Esophagus squamous epithelium (tissue), 4 donors: ENCODE measurements around the gene TSGA10.
"Not testable (repeated sequence)": the region's sequence is repeated elsewhere in the genome, so short reads cannot be mapped to it uniquely, and the experiment has no call there.

Source experiments
- POLR2A ChIP-seq, 4 donors: fragments of 450-650 bp; IDR thresholded peaks; one replicate each; pipeline ENCODE4 v1.6.1; 2017; ENCODE audit warnings: antibody characterized with exemption in 4 of 4, mild to moderate bottlenecking in 4 of 4, moderate library complexity in 3 of 4
- TF ChIP-seq, protein P1 (sequence below), 6 experiments: fragments of 450-650 bp in 4 of 6; fragments of 200-600 bp in 2 of 6; sonication (generic) in 2 of 6; IDR thresholded peaks; one replicate each; pipeline ENCODE4 v1.5.1; 2016 to 2019; ENCODE audit warnings: antibody characterized with exemption in 6 of 6, mild to moderate bottlenecking in 4 of 6, moderate library complexity in 4 of 6

DNA sequence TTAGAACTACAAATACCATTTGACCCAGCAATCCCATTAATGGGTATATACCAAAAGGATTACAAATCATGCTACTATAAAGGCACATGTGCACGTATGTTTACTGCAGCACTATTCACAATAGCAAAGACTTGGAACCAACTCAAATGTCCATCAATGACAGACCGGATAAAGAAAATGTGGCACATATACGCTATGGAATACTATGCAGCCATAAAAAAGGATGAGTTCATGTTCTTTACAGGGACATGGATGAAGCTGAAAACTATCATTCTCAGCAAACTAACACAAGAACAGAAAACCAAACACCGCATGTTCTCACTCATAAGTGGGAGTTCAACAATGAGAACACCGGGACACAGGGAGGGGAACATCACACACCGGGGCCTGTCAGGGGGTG, 105.6 kb downstream of the TSGA10 start:
- TF ChIP-seq, protein P1, sequence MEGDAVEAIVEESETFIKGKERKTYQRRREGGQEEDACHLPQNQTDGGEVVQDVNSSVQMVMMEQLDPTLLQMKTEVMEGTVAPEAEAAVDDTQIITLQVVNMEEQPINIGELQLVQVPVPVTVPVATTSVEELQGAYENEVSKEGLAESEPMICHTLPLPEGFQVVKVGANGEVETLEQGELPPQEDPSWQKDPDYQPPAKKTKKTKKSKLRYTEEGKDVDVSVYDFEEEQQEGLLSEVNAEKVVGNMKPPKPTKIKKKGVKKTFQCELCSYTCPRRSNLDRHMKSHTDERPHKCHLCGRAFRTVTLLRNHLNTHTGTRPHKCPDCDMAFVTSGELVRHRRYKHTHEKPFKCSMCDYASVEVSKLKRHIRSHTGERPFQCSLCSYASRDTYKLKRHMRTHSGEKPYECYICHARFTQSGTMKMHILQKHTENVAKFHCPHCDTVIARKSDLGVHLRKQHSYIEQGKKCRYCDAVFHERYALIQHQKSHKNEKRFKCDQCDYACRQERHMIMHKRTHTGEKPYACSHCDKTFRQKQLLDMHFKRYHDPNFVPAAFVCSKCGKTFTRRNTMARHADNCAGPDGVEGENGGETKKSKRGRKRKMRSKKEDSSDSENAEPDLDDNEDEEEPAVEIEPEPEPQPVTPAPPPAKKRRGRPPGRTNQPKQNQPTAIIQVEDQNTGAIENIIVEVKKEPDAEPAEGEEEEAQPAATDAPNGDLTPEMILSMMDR (IDR thresholded peaks at IDR 0.05), result not testable (repeated sequence)
- TF ChIP-seq POLR2A (IDR thresholded peaks at IDR 0.05), result not testable (repeated sequence)
